H1 (cell line): ENCODE data around the gene PROSER2.

Experiments
- CHD2 ChIP-seq: IDR thresholded peaks from 2 replicates; pipeline ENCODE4 v1.6.1; 2012; ENCODE audit warnings: low read length, improper control_type of control experiment
- CTCF ChIP-seq, 3 experiments: IDR thresholded peaks; 1 replicate in 2 of 3; 2 replicates in 1 of 3; pipeline versions ENCODE4 v1.5.1 to v1.6.1; 2011; ENCODE audit warnings: low read length in 3 of 3, mild to moderate bottlenecking in 3 of 3, inconsistent platforms in 2 of 3, low read depth in 1 of 3, moderate library complexity in 1 of 3; ENCODE audit not compliant: insufficient read depth in 1 of 3; ENCODE audit errors: control extremely low read depth in 1 of 3
- EP300 ChIP-seq, 2 experiments: IDR thresholded peaks; 1 replicate in 1 of 2; 2 replicates in 1 of 2; pipeline ENCODE4 v1.6.1; 2011 to 2012; ENCODE audit warnings: low read depth in 2 of 2, low read length in 2 of 2, mild to moderate bottlenecking in 2 of 2, borderline replicate concordance in 1 of 2, inconsistent platforms in 1 of 2, moderate library complexity in 1 of 2
- EZH2 ChIP-seq: fragments of 200-600 bp; sonication (generic); IDR thresholded peaks from 2 replicates; pipeline ENCODE4 v1.7.1; 2012; ENCODE audit warnings: low read depth, mild to moderate bottlenecking, moderate library complexity, low read length, inconsistent platforms; ENCODE audit not compliant: severe bottlenecking
- FOSL1 ChIP-seq: IDR thresholded peaks from 2 replicates; pipeline ENCODE4 v1.6.1; 2011; ENCODE audit warnings: mild to moderate bottlenecking, low read depth, low read length, moderate library complexity; ENCODE audit not compliant: insufficient read depth
- HDAC2 ChIP-seq, 2 experiments: fragments of 300-600 bp in 1 of 2; sonication (generic) in 1 of 2; IDR thresholded peaks; 2 replicates each; pipeline ENCODE4 v1.6.1; 2011 to 2012; ENCODE audit warnings: low read depth in 2 of 2, low read length in 2 of 2, mild to moderate bottlenecking in 2 of 2, moderate library complexity in 2 of 2, borderline replicate concordance in 1 of 2, inconsistent platforms in 1 of 2
- PHF8 ChIP-seq: fragments of 200-600 bp; sonication (generic); conservative IDR thresholded peaks from 2 replicates; pipeline ENCODE4 v1.7.1; 2012; ENCODE audit warnings: low read depth, mild to moderate bottlenecking, inconsistent platforms, low read length, moderate library complexity
- POLR2A ChIP-seq, 2 experiments: IDR thresholded peaks; 1 replicate in 1 of 2; 2 replicates in 1 of 2; pipeline ENCODE4 v1.6.1; 2011; ENCODE audit warnings: low read depth in 2 of 2, low read length in 2 of 2, mild to moderate bottlenecking in 2 of 2; ENCODE audit errors: control extremely low read depth in 1 of 2
- SIN3A ChIP-seq, 2 experiments: IDR thresholded peaks in 1 of 2; conservative IDR thresholded peaks in 1 of 2; 2 replicates each; pipeline ENCODE4 v1.6.1; 2011 to 2012; ENCODE audit warnings: low read length in 2 of 2, improper control_type of control experiment in 1 of 2, low read depth in 1 of 2, mild to moderate bottlenecking in 1 of 2
- SP1 ChIP-seq: IDR thresholded peaks from 2 replicates; pipeline ENCODE4 v1.6.1; 2011; ENCODE audit warnings: low read depth, low read length
- SRF ChIP-seq: IDR thresholded peaks from 2 replicates; pipeline ENCODE4 v1.6.1; 2011; ENCODE audit warnings: mild to moderate bottlenecking, low read depth, low read length, moderate library complexity
- SUZ12 ChIP-seq: fragments of 200-600 bp; sonication (generic); IDR thresholded peaks from 2 replicates; pipeline ENCODE4 v1.6.1; 2012; ENCODE audit warnings: mild to moderate bottlenecking, inconsistent platforms, low read length, moderate library complexity, mixed read lengths
- YY1 ChIP-seq: IDR thresholded peaks from 2 replicates; pipeline ENCODE4 v1.6.1; 2011; ENCODE audit warnings: low read depth, mild to moderate bottlenecking, low read length
- ZNF274 ChIP-seq: IDR thresholded peaks from 2 replicates; pipeline ENCODE4 v1.7.0; 2012; ENCODE audit warnings: low read length, borderline replicate concordance; ENCODE audit errors: extremely low read depth

- TF ChIP-seq SRF = no peak
- no peak for TF ChIP-seq HDAC2 (IDR thresholded peaks at IDR 0.05; ENCODE audit: borderline replicate concordance in 1 of 2, low read depth in 2 of 2, low read length in 2 of 2)
- TF ChIP-seq YY1 = no peak
- TF ChIP-seq POLR2A (IDR thresholded peaks at IDR 0.05; ENCODE audit: control extremely low read depth in 1 of 2, low read depth in 2 of 2, low read length in 2 of 2) = no peak
- TF ChIP-seq CTCF (IDR thresholded peaks at IDR 0.05; ENCODE audit: control extremely low read depth in 1 of 3, insufficient read depth in 1 of 3, low read depth in 1 of 3, low read length in 3 of 3) = no peak
- TF ChIP-seq EP300 (IDR thresholded peaks at IDR 0.05; ENCODE audit: borderline replicate concordance in 1 of 2, low read depth in 2 of 2, low read length in 2 of 2) = no peak
- TF ChIP-seq SIN3A (conservative IDR thresholded peaks at IDR 0.05 in 1 of 2, IDR thresholded peaks at IDR 0.05 in 1 of 2; ENCODE audit: low read depth in 1 of 2, low read length in 2 of 2) = no peak
- TF ChIP-seq SP1 = no peak
- TF ChIP-seq FOSL1 = no peak
- TF ChIP-seq PHF8 = no peak
- no peak for TF ChIP-seq CHD2
- TF ChIP-seq ZNF274 = no peak
- no peak for TF ChIP-seq SUZ12
- no peak for TF ChIP-seq EZH2
Observed at GRCh38 chr10:11831520-11831951, 8.4 kb downstream of the PROSER2 start.
